Measurements from ENCODE around the gene KLRB1.
"Not testable (repeated sequence)": the region's sequence is repeated elsewhere in the genome, so short reads cannot be mapped to it uniquely, and the experiment has no call there.

Gene KLRB1

DNA sequence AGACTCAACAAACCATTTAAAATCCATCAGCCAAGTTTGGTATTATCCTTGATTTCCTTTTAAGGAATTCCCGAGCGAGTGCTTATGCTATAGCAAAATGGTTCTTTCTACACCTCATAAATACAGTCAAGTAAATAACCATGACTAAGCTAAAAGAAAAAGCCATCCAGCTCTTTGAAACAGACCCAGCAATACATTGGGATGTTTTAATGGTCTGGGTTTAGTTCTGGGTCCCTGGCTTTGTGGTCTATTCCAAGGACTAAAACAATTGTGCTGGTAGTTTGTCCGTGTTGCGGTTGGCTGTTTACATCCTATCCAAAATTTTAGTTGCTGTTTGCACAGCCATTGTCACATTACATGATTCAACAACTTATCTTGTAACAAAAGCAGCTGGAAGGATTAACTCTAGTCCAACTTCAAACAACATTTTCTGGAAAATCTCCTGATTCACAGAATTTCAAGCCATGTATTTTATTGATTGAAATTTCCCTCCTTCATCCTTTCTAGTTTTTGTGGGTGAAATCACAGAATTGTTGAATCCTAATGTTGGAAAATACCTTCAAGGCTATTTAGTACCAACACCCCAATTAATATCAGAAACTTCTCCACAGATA is 19.6 kb downstream of the KLRB1 start:
- H3K27me3 ChIP-seq (replicated peaks): no peaks in the 10 kb centered on the region
- no peak overlapping the region for H3K27ac ChIP-seq
- TF ChIP-seq CTCF (IDR thresholded peaks at IDR 0.05; ENCODE audit: low read depth, low read length, missing control alignments): no peak
- H3K36me3 ChIP-seq (replicated peaks): no peaks in the 10 kb centered on the region
- in situ Hi-C loops (cut with HindIII; ENCODE audit: low pct_ligation_motif_present, low sequenced_read_pairs): no loop called here
- DNase-seq: no peak
- no peak overlapping the region for H3K4me3 ChIP-seq (ENCODE audit: low read depth, low read length)

DNA sequence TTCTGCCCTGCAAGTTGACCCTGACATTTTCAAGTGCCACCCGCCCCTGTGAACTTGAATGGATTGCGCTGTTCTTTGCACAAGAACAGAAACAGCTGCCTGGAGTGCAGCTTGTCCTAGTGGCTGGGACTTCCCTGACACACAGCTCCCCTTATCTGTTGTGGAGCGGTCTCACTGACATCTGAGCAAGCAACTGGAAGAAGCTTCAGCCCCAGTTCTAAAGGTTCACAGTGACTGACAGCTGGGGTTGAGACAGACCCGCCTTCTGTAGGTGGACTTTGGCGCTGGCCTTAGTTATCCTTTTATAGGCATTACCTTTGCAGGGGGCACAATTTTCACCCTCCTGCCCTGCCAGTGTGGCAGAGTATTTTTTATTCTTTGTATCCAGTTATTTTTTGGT is 30.0 kb downstream of the KLRB1 start:
- DNase-seq; H3K36me3 ChIP-seq (replicated peaks); in situ Hi-C loops (cut with HindIII; ENCODE audit: low pct_ligation_motif_present, low sequenced_read_pairs); H3K27ac ChIP-seq; H3K4me3 ChIP-seq (ENCODE audit: low read depth, low read length); H3K27me3 ChIP-seq (replicated peaks): not testable (repeated sequence)

DNA sequence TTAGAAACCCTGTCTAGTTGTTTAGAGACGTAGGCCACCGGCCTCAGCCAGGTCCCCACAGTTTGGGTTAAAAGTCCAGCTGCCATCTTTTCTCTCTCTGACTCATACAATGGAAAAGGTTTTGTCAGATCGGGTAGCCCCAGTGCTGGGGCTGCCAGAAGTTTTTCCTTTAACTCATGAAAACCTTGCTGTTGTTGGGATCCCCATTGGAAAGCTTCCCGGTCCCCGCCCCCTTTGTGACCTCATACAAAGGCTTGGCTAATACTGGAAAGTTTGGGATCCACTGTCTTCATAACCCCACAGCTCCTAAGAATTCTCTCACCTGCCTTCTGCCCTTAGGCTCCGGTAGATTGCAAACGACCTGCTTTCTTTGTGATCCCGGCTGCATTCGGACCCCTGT is 40.6 kb downstream of the KLRB1 start:
- DNase-seq; H3K27me3 ChIP-seq (replicated peaks); H3K4me3 ChIP-seq (ENCODE audit: low read depth, low read length); H3K36me3 ChIP-seq (replicated peaks); in situ Hi-C loops (cut with HindIII; ENCODE audit: low pct_ligation_motif_present, low sequenced_read_pairs); H3K27ac ChIP-seq: not testable (repeated sequence)

GRCh38 chr12:9566113-9566512 is 41.6 kb downstream of the KLRB1 start:
- in situ Hi-C loops (cut with HindIII; ENCODE audit: low pct_ligation_motif_present, low sequenced_read_pairs): not testable (repeated sequence)

DNA sequence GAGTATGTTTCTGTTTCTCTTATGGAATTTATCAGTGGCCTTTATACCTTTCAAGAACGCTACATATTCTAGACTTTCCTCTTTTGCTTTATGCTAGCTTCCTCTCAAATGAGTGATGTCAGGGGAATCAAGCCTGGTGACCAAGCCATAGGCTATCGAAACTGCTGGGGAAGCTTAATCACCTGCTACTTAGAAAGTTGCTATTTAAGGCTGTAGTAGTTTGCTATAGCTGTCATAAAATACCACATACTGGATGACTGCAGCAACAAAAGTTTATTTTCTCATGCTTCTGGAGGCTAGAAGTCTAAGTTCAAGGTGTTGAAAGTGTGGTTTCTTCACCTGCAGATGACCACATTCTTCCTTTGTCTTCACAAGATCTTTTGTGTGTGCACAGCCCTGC is 43.3 kb downstream of the KLRB1 start:
- H3K27ac ChIP-seq; H3K4me3 ChIP-seq (ENCODE audit: low read depth, low read length); in situ Hi-C loops (cut with HindIII; ENCODE audit: low pct_ligation_motif_present, low sequenced_read_pairs); H3K36me3 ChIP-seq (replicated peaks); DNase-seq; H3K27me3 ChIP-seq (replicated peaks): not testable (repeated sequence)

More at GRCh38 chr12:9566113-9566512, 41.6 kb downstream of the KLRB1 start:
- H3K4me3 ChIP-seq (ENCODE audit: low read depth, low read length); DNase-seq; H3K27ac ChIP-seq; H3K36me3 ChIP-seq (replicated peaks); H3K27me3 ChIP-seq (replicated peaks): not testable (repeated sequence)

GRCh38 chr12:9562841-9563453 is 44.8 kb downstream of the KLRB1 start:
- H3K27me3 ChIP-seq (replicated peaks); H3K4me3 ChIP-seq (ENCODE audit: low read depth, low read length); H3K27ac ChIP-seq; in situ Hi-C loops (cut with HindIII; ENCODE audit: low pct_ligation_motif_present, low sequenced_read_pairs); DNase-seq; H3K36me3 ChIP-seq (replicated peaks): not testable (repeated sequence)

- in situ Hi-C loops (cut with HindIII; ENCODE audit: low pct_ligation_motif_present, low sequenced_read_pairs); H3K27ac ChIP-seq; H3K4me3 ChIP-seq (ENCODE audit: low read depth, low read length); DNase-seq; H3K27me3 ChIP-seq (replicated peaks); H3K36me3 ChIP-seq (replicated peaks): not testable (repeated sequence)
Measured at GRCh38 chr12:9545489-9545888, 62.2 kb downstream of the KLRB1 start.
